Measurements from ENCODE around the gene LRRC4. TPM values are rescaled to one million over a fixed set of nuclear protein-coding genes. Genes with fewer than 3 reads are reported as not detected.

LRRC4 gene
- polyA plus RNA-seq, 1 experiment = 0.12 TPM

DNA sequence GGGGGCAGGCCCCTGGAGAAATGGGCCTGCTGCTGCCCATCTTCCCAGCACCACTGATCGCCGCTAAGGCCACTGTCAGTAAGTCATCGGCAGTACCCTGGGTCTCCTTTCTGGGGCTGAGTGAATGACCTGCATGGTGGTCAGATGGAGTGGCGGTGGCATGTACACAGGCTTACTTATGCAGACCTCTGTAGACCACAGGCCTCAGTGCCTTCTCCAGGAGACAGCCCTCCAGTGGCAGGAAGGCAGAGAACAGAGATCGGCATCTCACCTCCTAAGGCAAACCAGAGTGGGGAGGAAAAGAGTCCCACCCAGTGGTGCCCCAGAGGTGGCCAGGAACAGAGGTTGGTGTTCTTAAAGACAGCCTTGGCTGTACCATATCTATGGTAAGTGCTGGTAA lies 22.8 kb upstream of the LRRC4 start:
- CTCF ChIA-PET = no interaction called here
- POLR2A ChIA-PET = no interaction called here

DNA sequence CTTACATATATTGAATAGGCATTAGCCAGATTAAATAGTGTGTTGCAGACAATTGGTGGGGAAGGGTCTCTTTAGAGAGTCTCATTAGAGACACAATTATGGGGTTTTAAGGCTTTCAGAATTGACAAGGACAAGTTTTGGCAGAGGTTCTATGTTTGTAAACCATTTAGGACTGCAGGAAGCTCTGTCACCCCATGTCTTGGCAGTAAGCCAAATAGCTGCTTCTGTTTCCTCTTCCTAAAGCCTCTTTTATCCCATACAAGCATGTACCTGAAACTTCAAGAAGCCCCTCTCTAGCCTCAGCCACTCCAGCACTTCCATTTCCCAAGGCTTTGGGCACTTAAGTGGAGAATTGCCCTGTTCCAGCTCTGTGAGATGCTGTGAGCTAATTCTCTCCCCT lies 21.8 kb upstream of the LRRC4 start:
- ChIA-PET CTCF (interaction anchor here (0.5 kb wide), 1 partner anchor 349 kb away, joined by 3 read pairs; no protein-coding TSS in a partner anchor), POLR2A (no interaction called here)
- Histone ChIP-seq H3K36me3 (ENCODE audit: control insufficient read depth, insufficient read depth, low read length) (no peaks in the 10 kb centered on the region; the same call in 1 of the 2 replicates), H3K27me3 (ENCODE audit: control insufficient read depth, insufficient read depth, low read length) (no peaks in the 10 kb centered on the region), H3K4me3 (ENCODE audit: low read depth, low read length) (no peak overlapping the region)
- DNase-seq (ENCODE audit: low read depth) = no peak
- no peak for TF ChIP-seq CTCF (IDR thresholded peaks at IDR 0.05; ENCODE audit: insufficient read depth, low read depth, low read length)

More for the DNA sequence above, 22.8 kb upstream of the LRRC4 start:
- no peak overlapping the region for H3K4me3 ChIP-seq (ENCODE audit: low read depth, low read length)
- no peak for DNase-seq (ENCODE audit: low read depth)
- no peaks in the 10 kb centered on the region for H3K27me3 ChIP-seq (ENCODE audit: control insufficient read depth, insufficient read depth, low read length)
- no peaks in the 10 kb centered on the region; the same call in 1 of the 2 replicates for H3K36me3 ChIP-seq (ENCODE audit: control insufficient read depth, insufficient read depth, low read length)
- TF ChIP-seq CTCF (IDR thresholded peaks at IDR 0.05; ENCODE audit: insufficient read depth, low read depth, low read length) = no peak

- no peak for DNase-seq (ENCODE audit: low read depth)
- ChIA-PET CTCF (no interaction called here), POLR2A (interaction anchor here (0.7 kb wide), 1 partner anchor 110 kb away, joined by 3 read pairs; no protein-coding TSS in a partner anchor)
- no peaks in the 10 kb centered on the region; the same call in 1 of the 2 replicates for H3K36me3 ChIP-seq (ENCODE audit: control insufficient read depth, insufficient read depth, low read length)
- TF ChIP-seq CTCF (IDR thresholded peaks at IDR 0.05; ENCODE audit: insufficient read depth, low read depth, low read length) = no peak
- no peak overlapping the region for H3K4me3 ChIP-seq (ENCODE audit: low read depth, low read length)
- H3K27me3 ChIP-seq (ENCODE audit: control insufficient read depth, insufficient read depth, low read length) = no peaks in the 10 kb centered on the region
Observed at GRCh38 chr7:128052404-128052803, 21.2 kb upstream of the LRRC4 start.

DNA sequence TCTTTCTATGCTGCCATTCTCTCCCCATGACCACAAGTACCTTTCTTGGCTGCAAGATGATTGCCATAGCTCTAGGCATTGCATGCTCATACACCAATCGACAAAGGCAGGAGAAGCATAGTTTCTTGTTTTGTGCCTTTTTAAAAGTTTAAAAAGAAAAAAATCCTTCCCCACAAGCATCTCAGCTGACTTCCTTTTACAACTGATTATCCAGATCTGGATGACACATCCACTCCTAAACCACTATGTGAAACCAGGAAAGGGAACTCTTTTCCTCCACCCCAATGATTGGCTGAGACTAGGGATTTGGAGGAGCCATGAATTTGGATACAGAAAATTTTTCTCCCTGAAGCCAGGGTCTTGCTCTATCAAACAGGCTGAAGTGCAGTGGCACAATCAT lies 14.5 kb upstream of the LRRC4 start:
- CTCF ChIA-PET = interaction anchor here (0.9 to 1.2 kb wide), 2 partner anchors 15 to 460 kb away, joined by 3 read pairs; partner anchors contain the start of gene LRRC4
- no peak overlapping the region for H3K4me3 ChIP-seq (ENCODE audit: low read depth, low read length)
- no peaks in the 10 kb centered on the region for H3K36me3 ChIP-seq (ENCODE audit: control insufficient read depth, insufficient read depth, low read length)
- POLR2A ChIA-PET = no interaction called here
- H3K27me3 ChIP-seq (ENCODE audit: control insufficient read depth, insufficient read depth, low read length) = no peaks in the 10 kb centered on the region
- no peak for DNase-seq (ENCODE audit: low read depth)
- TF ChIP-seq CTCF (IDR thresholded peaks at IDR 0.05; ENCODE audit: insufficient read depth, low read depth, low read length) = no peak

GRCh38 chr7:128045158-128045557 lies 13.9 kb upstream of the LRRC4 start:
- H3K4me3 ChIP-seq (ENCODE audit: low read depth, low read length) = no peak overlapping the region
- H3K36me3 ChIP-seq (ENCODE audit: control insufficient read depth, insufficient read depth, low read length) = no peaks in the 10 kb centered on the region
- H3K27me3 ChIP-seq (ENCODE audit: control insufficient read depth, insufficient read depth, low read length) = no peaks in the 10 kb centered on the region
- DNase-seq (ENCODE audit: low read depth) = no peak
- CTCF ChIA-PET = interaction anchor here (0.8 to 1.2 kb wide), 3 partner anchors 13 to 459 kb away, joined by 3 read pairs; partner anchors contain the start of gene LRRC4
- POLR2A ChIA-PET = no interaction called here
- no peak for TF ChIP-seq CTCF (IDR thresholded peaks at IDR 0.05; ENCODE audit: insufficient read depth, low read depth, low read length)

Measured in BJ (cell line).